Measurements from ENCODE around the gene FOSB. TPM values are rescaled to one million over a fixed set of nuclear protein-coding genes. Genes with fewer than 3 reads are reported as not detected.

FOSB gene
- total RNA-seq, 1 donor from 2014 or later: 13.3 TPM

- peaks cover 10% of the 10 kb centered on the region for H3K4me1 Mint-ChIP-seq (ENCODE audit: low read depth, unreplicated experiment)
- Histone ChIP-seq H3K27ac (ENCODE audit: low read depth, low read length) (peak overlapping the region; percentile 71), H3K36me3 (ENCODE audit: insufficient read depth, low read length) (no peaks in the 10 kb centered on the region), H2AFZ (ENCODE audit: low read depth, low read length) (peak overlapping the region; percentile 15), H3K9ac (ENCODE audit: low read length) (peak overlapping the region; percentile 99), H3K4me1 (ENCODE audit: insufficient read depth, low read length) (peaks cover 29% of the 10 kb centered on the region), H3K9me3 (ENCODE audit: insufficient read depth, low read depth, low read length) (no peaks in the 10 kb centered on the region), H3K4me3 (ENCODE audit: insufficient read depth, low read depth, low read length) (peak overlapping the region; percentile 13), H3K27me3 (ENCODE audit: insufficient read depth, low read length) (no peaks in the 10 kb centered on the region), H3K4me2 (ENCODE audit: low read length) (peak overlapping the region; percentile 97), H3K79me2 (ENCODE audit: insufficient read depth, low read length) (no peaks in the 10 kb centered on the region), H4K20me1 (ENCODE audit: insufficient read depth, low read length) (no peaks in the 10 kb centered on the region)
- FAIRE-seq (no peak), DNase-seq (ENCODE audit: low read depth) (peak; percentile 64)
- H3K36me3 Mint-ChIP-seq (ENCODE audit: low read depth, unreplicated experiment): no peaks in the 10 kb centered on the region
- H3K27me3 Mint-ChIP-seq (ENCODE audit: low read depth, unreplicated experiment): no peaks in the 10 kb centered on the region
- H3K27ac Mint-ChIP-seq (ENCODE audit: unreplicated experiment): peak overlapping the region; percentile 91
- H3K9me3 Mint-ChIP-seq (ENCODE audit: unreplicated experiment): no peaks in the 10 kb centered on the region
- peak overlapping the region; percentile 60 for H3K4me3 Mint-ChIP-seq (ENCODE audit: unreplicated experiment)
- no peak for TF ChIP-seq CTCF (IDR thresholded peaks at IDR 0.05; ENCODE audit: insufficient read depth, low read depth, low read length)
- no peak for TF ChIP-seq EZH2 (IDR thresholded peaks at IDR 0.05; ENCODE audit: insufficient read depth, low read length)
Measured at GRCh38 chr19:45444318-45445041, 23.3 kb upstream of the FOSB start.

DNA sequence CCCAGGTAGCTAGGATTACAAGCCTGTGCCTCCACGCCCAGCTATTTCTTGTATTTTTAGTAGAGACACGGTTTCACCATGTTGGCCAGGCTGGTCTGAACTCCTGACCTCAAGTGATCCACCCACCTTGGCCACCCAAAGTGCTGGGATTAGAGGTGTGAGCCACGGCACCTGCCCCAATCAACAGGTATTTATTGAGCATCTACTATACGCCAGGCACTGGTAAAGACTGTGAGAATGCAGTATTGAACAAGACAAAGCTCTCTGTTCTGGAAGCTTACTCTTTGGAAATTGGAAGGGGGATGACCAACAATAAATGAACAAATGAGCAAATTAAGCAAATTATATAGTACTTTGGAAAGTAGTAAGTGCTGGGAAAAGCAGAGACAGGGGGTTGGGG is 22.7 kb upstream of the FOSB start:
- H3K9ac ChIP-seq (ENCODE audit: low read length): peak overlapping the region; percentile 99
- peaks cover 33% of the 10 kb centered on the region for H3K4me1 ChIP-seq (ENCODE audit: insufficient read depth, low read length)
- H3K79me2 ChIP-seq (ENCODE audit: insufficient read depth, low read length): no peaks in the 10 kb centered on the region
- H3K36me3 Mint-ChIP-seq (ENCODE audit: low read depth, unreplicated experiment): no peaks in the 10 kb centered on the region
- no peaks in the 10 kb centered on the region for H3K9me3 ChIP-seq (ENCODE audit: insufficient read depth, low read depth, low read length)
- peaks cover 10% of the 10 kb centered on the region for H3K4me1 Mint-ChIP-seq (ENCODE audit: low read depth, unreplicated experiment)
- no peaks in the 10 kb centered on the region for H3K36me3 ChIP-seq (ENCODE audit: insufficient read depth, low read length)
- H3K4me2 ChIP-seq (ENCODE audit: low read length): no peak overlapping the region
- no peaks in the 10 kb centered on the region for H4K20me1 ChIP-seq (ENCODE audit: insufficient read depth, low read length)
- no peaks in the 10 kb centered on the region for H3K27me3 Mint-ChIP-seq (ENCODE audit: low read depth, unreplicated experiment)
- no peak for FAIRE-seq
- no peak overlapping the region for H3K27ac ChIP-seq (ENCODE audit: low read depth, low read length)
- no peaks in the 10 kb centered on the region for H3K9me3 Mint-ChIP-seq (ENCODE audit: unreplicated experiment)
- H2AFZ ChIP-seq (ENCODE audit: low read depth, low read length): no peak overlapping the region
- H3K27ac Mint-ChIP-seq (ENCODE audit: unreplicated experiment): peak overlapping the region; percentile 91
- H3K4me3 ChIP-seq (ENCODE audit: insufficient read depth, low read depth, low read length): no peak overlapping the region
- no peak for DNase-seq (ENCODE audit: low read depth)
- peak overlapping the region; percentile 0 for H3K4me3 Mint-ChIP-seq (ENCODE audit: unreplicated experiment)
- TF ChIP-seq CTCF (IDR thresholded peaks at IDR 0.05; ENCODE audit: insufficient read depth, low read depth, low read length) (no peak), EZH2 (IDR thresholded peaks at IDR 0.05; ENCODE audit: insufficient read depth, low read length) (no peak)
- no peaks in the 10 kb centered on the region for H3K27me3 ChIP-seq (ENCODE audit: insufficient read depth, low read length)

GRCh38 chr19:45446295-45446694 is 21.5 kb upstream of the FOSB start:
- H3K27ac Mint-ChIP-seq (ENCODE audit: unreplicated experiment): peak overlapping the region; percentile 12
- no peak for FAIRE-seq
- Histone ChIP-seq H2AFZ (ENCODE audit: low read depth, low read length) (no peak overlapping the region), H3K4me1 (ENCODE audit: insufficient read depth, low read length) (peaks cover 37% of the 10 kb centered on the region), H3K27me3 (ENCODE audit: insufficient read depth, low read length) (no peaks in the 10 kb centered on the region), H3K27ac (ENCODE audit: low read depth, low read length) (no peak overlapping the region), H3K79me2 (ENCODE audit: insufficient read depth, low read length) (no peaks in the 10 kb centered on the region), H3K9ac (ENCODE audit: low read length) (no peak overlapping the region), H3K9me3 (ENCODE audit: insufficient read depth, low read depth, low read length) (no peaks in the 10 kb centered on the region), H3K4me3 (ENCODE audit: insufficient read depth, low read depth, low read length) (no peak overlapping the region), H3K4me2 (ENCODE audit: low read length) (no peak overlapping the region), H4K20me1 (ENCODE audit: insufficient read depth, low read length) (no peaks in the 10 kb centered on the region), H3K36me3 (ENCODE audit: insufficient read depth, low read length) (no peaks in the 10 kb centered on the region)
- peaks cover 12% of the 10 kb centered on the region for H3K4me1 Mint-ChIP-seq (ENCODE audit: low read depth, unreplicated experiment)
- DNase-seq (ENCODE audit: low read depth): no peak
- TF ChIP-seq CTCF (IDR thresholded peaks at IDR 0.05; ENCODE audit: insufficient read depth, low read depth, low read length) (peak; percentile 48), EZH2 (IDR thresholded peaks at IDR 0.05; ENCODE audit: insufficient read depth, low read length) (no peak)
- H3K36me3 Mint-ChIP-seq (ENCODE audit: low read depth, unreplicated experiment): no peaks in the 10 kb centered on the region
- H3K9me3 Mint-ChIP-seq (ENCODE audit: unreplicated experiment): no peaks in the 10 kb centered on the region
- H3K27me3 Mint-ChIP-seq (ENCODE audit: low read depth, unreplicated experiment): no peaks in the 10 kb centered on the region
- H3K4me3 Mint-ChIP-seq (ENCODE audit: unreplicated experiment): peak overlapping the region; percentile 34
